NOMO-1 treated with DMSO at 0.1 percent for 48 hours (cell line): ENCODE results near the gene MEGF11.

ENCODE experiments used
- DNase-seq: peaks from one replicate; lab custom pipeline; 2025; ENCODE audit not compliant: unreplicated experiment; lab: John Stamatoyannopoulos, UW

MEGF11 gene

GRCh38 chr15:66241087-66241907, 12.3 kb downstream of the MEGF11 start:
- no peak for DNase-seq

DNA sequence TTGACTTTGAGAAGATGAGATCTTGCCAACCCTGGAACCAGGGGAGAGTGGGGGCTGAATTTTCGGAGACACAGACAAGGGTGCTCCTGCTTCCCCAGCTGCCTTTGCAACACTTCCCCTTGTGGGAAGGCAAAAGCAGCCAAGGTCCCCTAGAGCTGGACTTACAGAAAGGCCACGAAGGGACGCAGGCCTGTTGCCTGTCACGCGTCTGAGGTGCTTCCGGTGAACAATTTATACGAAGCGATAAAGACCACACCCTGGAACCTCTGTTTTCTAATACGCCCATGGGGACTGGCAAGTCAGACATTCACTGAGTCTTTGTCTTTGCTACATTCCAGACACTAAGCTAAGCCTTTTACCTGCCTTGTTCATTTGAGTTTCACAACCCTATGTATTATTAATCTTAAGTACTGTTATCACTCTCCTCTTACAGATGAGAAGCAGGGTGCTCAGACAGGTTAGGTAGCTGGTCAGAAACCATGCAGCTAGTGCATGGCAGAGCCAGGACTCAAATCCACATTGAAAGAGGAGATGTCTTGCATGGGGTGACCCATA, 13.2 kb downstream of the MEGF11 start:
- peak; percentile 39 for DNase-seq

DNA sequence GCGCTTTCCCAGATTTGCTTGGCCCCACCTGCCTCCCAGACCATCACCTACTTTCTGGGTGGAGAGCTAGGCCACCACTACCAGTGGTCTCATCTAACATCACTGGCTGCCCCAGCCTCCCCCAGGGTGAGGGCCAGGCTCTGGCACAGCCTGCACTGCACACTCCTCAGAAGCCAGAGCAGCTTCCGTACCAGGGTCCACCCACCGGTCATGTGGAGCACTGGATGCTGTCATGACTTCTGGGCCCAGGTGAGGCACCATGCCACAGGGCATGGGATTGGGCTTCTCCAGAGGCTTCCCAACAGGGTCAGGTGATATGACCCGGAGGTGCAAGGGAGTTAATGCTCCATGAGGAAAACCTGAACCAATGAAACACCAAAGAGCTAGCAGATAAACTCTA, 14.0 kb downstream of the MEGF11 start:
- DNase-seq, result no peak

- no peak for DNase-seq
Measured at GRCh38 chr15:66238318-66238717, 15.2 kb downstream of the MEGF11 start.

DNA sequence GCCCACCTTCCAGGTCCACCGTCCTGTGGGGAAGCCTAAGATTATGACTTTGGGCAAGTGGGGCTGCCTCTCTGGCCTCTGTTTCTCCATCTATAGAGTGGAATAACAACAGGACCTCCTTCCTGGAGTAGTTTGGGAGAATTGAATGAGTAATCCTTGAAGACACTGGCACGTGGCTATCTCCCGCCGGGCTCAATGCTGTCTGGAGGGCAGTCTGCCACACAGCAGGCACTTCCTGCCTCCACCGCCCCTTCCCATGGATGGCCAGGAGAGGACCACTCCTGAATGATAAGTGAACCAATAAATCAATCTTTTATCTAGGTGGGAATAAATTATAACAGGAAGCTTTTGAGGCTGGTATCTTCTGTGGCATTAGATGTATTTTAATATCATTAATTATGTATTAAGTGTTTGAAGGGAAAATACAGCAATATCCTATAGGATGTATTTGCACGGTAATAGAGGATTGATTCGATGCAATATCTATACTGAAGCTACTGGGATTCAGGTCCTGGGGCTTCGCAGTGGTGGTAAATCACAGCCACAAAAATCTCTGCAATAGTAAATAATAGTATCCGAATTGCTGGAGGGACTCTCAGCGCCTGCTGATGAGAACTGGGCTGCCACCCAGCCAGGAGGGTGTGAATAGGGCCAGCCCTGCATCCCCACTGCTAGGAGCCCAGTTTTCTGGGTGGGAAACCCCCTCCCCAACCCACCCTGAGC, 15.9 kb downstream of the MEGF11 start:
- no peak for DNase-seq

DNA sequence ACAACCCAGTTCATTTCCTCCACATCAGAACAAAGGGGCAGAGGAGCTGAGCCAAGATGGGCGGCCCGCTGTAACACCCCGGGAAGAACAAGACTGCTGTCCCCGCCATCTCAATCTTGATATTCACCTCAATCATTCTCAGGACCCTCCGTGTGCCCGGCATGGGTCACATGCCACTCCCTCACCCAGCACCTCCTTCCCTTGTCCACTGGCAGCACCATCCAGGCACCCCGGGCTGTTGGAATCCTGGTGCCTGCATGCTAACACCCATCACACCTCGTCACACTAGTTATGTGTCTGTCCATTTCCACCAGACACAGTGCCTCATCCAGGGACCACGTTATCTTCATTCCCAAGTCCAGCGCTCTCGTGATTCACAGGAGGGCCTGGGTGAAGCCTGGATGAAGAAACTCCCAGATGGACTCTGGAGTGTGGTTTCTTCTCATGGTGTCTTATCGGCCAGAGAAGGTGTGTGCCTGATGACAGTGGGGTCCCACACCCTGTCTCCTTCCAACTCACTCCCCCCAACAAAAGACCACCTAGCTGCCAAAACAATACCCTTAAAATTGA, 16.7 kb downstream of the MEGF11 start:
- DNase-seq, result no peak

DNA sequence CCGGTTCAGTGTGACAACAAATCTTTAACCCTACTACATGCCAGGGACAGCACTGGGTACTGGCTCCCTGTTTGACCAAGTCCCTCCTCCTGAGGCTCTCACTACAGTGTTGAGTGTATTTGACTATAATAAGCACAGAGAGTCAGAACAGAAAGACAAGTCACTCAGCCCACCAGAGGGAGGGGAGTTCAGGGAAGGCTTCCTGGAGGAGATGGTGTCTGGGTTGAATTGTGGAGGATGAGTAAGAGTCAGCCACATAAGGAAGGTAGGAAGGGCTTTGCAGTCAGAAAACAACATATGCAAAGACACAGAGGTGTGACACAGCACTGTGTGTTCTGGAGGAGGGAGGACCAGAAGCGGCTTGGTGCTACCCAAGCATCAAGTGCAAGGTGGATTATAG, 17.7 kb downstream of the MEGF11 start:
- DNase-seq, result no peak

GRCh38 chr15:66234798-66235197, 18.8 kb downstream of the MEGF11 start:
- no peak for DNase-seq

DNA sequence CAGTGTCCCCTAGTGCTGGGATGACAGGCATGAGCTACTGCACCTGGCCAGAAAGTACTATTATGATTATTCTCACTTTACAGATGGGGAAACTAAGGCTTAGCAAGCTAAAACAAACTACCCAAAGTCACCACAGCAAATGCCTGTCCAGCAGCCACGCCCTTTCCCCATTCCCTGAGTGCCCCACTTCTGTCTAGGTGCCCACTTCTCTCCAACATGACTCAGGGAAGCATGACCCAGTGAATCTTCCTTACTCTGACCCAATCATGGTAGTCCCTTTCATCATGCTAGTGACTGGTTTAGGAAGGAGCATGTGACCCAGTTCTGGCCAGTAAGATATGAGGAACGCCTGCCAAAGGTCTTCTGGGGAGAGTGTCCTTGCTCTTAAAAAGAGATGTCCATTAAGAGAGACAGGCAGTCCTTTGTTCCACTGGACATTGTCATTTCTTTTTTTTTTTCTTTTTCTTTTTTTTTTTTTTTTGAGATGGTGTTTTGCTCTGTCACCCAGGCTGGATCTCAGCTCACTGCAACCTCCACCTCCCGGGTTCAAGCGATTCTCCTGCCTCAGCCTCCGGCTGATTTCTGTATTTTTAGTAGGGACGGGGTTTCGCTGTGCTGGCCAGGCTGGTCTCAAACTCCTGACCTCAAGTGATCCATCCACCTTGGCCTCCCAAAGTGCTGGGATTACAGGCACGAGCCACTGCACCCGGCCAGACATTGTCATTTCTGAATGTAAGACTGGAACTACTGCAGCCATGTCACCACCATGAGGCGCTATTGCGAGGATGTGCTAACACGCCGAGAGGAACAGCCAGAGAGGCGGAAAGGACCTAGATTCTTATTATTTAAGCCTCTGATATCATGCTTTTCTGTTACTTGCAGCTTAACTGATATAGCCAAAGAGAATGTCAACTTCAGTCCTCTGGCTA, 19.8 kb downstream of the MEGF11 start:
- DNase-seq, result peak; percentile 14

- DNase-seq, result no peak
Measured at GRCh38 chr15:66232267-66232625, 21.3 kb downstream of the MEGF11 start.

GRCh38 chr15:66231394-66232266, 21.9 kb downstream of the MEGF11 start:
- DNase-seq, result no peak

GRCh38 chr15:66229790-66230465, 23.6 kb downstream of the MEGF11 start:
- no peak for DNase-seq

DNA sequence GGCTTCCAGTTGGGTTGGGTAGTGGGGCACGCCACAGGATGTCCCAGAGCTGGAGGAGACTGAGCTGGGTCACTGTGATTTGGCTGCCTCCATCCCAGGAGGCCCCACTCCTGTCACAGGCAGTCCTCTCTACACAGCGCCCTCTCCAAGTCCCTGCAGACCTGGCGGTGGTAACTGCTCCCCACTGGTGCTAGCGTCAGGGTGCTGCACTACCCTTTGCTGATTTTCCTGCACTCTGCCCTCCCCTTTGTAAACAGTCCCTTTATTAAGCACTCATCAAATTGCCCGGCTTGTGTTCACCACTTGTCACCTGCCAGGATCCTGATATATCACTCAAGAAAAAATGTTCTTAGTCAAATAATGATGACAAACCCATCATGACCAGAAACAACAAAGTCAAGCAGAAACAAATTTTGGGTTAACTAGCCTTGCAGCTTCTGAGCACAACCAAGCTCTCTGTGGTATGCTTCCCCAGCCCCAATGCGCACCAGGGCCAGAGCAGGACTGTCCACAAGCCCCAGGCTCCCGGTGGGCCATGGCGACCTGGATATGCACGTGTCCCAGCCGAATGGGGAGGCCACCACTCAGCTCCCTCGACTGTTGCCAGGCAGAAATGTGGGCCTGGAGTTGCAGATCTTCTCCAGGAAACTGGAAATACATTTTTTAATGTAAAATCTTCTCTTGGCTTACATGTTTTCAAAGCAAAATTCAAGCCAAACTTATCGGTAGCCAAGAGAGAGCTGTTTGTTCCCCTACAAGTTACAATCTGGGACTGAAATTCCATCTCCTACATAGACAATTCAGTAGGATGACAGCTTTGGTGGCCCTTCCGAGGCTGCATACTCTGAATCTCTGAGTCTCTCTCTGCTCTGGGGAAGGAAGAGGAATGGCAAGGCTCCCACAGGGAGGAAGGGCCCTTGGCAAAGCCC, 24.5 kb downstream of the MEGF11 start:
- no peak for DNase-seq

GRCh38 chr15:66226736-66227135, 26.8 kb downstream of the MEGF11 start:
- DNase-seq, result no peak

DNA sequence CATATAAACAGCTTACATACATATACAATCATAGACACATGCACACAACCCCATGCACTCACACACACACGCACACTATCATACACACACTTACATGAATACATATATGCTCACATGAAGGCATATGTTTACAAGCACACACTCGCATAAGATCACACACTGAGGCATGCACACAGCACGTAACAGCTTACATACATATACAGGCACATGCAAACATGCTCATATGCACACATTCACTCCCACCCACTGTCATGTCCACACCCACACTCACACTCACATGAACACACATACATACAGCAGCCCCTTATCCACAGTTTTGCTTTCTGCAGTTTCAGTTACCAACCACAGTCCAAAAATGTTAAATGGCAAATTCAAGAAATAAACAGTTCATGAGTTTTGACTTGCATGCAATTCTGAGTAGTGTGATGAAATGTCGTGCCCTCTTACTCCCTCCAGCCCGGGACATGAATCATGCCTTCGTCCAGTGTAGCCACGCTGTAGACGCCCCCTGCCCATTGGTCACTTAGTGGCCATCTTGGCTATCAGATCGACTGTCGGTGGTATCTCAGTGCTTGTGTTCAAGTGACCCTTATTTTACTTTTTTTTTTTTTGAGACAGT, 27.8 kb downstream of the MEGF11 start:
- no peak for DNase-seq

GRCh38 chr15:66224946-66225345, 28.6 kb downstream of the MEGF11 start:
- no peak for DNase-seq

- DNase-seq, result no peak
Measured at GRCh38 chr15:66222273-66223198, 31.0 kb downstream of the MEGF11 start.
